Uterus (tissue), 2 donors: ENCODE results near the gene LMAN1L.

Experiments
- POLR2A ChIP-seq, 2 donors: fragments of 450-650 bp; IDR thresholded peaks; one replicate each; pipeline ENCODE4 v1.6.1; 2016; ENCODE audit warnings: antibody characterized with exemption in 2 of 2, mild to moderate bottlenecking in 1 of 2, moderate library complexity in 1 of 2
- TF ChIP-seq, protein P1 (sequence below), 4 experiments: fragments of 200-600 bp in 2 of 4; fragments of 450-650 bp in 2 of 4; sonication (generic) in 2 of 4; IDR thresholded peaks; one replicate each; pipeline ENCODE4 v1.5.1; 2016 to 2019; ENCODE audit warnings: antibody characterized with exemption in 4 of 4, mild to moderate bottlenecking in 2 of 4, moderate library complexity in 1 of 4

DNA sequence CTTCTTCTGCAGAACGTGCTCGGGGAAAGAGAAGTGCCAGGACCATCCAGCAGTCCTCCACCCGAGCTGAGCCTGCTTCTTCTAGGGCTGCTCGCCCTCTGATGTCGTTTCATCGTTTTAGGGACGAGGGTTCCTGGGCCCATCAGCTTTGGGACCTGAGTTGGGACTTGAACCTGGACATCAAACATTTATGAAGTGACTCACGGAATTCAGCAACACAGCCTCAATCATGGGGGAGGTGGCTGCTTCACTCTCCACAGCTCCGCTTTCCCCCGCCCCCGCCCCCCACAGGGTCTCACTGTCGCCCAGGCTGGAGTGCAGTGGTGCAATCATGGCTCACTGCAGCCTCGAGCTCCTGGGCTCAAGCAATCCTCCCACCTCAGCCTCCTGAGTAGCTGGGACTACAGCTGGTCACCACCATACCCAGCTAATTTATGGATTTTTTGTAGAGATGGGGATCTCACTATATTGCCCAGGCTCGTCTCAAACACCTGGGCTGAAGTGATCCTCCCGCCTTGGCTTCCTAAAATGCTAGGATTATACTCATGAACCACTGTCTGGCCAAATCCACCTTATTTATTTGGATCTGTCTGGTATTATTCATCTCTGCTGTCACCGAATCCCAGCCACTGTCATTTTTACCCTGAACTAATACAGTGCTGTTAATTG lies 61.3 kb downstream of the LMAN1L start:
- TF ChIP-seq POLR2A (IDR thresholded peaks at IDR 0.05), result no peak
- TF ChIP-seq, protein P1, sequence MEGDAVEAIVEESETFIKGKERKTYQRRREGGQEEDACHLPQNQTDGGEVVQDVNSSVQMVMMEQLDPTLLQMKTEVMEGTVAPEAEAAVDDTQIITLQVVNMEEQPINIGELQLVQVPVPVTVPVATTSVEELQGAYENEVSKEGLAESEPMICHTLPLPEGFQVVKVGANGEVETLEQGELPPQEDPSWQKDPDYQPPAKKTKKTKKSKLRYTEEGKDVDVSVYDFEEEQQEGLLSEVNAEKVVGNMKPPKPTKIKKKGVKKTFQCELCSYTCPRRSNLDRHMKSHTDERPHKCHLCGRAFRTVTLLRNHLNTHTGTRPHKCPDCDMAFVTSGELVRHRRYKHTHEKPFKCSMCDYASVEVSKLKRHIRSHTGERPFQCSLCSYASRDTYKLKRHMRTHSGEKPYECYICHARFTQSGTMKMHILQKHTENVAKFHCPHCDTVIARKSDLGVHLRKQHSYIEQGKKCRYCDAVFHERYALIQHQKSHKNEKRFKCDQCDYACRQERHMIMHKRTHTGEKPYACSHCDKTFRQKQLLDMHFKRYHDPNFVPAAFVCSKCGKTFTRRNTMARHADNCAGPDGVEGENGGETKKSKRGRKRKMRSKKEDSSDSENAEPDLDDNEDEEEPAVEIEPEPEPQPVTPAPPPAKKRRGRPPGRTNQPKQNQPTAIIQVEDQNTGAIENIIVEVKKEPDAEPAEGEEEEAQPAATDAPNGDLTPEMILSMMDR (IDR thresholded peaks at IDR 0.05), result no peak
